Left forelimb (tissue), 1 donor: Measurements from ENCODE around the gene GAD1.

ENCODE experiments used
- DNase-seq: peaks from one replicate; pipeline ENCODE4 v3.0.0-alpha.2; 2018; ENCODE audit warnings: low spot score

The GAD1 gene

DNA sequence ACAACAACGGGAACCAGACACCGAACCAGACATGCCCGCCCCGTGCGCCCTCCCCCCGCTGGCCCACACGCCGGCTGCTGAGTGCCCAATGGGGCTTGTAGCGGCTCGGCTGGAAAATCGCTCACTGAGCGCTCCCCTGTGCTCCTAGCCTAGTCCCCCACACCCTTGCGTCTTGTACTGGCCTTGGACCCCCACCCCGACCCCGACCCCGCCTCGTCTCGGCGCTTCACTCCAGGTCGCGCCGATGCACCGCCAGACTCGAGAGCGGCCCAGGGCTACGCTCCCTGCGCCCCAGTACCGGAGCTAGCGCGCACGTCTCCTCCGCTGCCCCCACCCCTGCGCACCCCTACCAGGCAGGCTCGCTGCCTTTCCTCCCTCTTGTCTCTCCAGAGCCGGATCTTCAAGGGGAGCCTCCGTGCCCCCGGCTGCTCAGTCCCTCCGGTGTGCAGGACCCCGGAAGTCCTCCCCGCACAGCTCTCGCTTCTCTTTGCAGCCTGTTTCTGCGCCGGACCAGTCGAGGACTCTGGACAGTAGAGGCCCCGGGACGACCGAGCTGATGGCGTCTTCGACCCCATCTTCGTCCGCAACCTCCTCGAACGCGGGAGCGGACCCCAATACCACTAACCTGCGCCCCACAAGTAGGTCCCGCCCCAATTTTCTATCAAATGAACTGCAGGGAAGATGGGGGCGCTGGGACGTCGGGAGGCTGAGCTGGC is 1.5 kb downstream of the GAD1 start:
- DNase-seq: no peak

DNA sequence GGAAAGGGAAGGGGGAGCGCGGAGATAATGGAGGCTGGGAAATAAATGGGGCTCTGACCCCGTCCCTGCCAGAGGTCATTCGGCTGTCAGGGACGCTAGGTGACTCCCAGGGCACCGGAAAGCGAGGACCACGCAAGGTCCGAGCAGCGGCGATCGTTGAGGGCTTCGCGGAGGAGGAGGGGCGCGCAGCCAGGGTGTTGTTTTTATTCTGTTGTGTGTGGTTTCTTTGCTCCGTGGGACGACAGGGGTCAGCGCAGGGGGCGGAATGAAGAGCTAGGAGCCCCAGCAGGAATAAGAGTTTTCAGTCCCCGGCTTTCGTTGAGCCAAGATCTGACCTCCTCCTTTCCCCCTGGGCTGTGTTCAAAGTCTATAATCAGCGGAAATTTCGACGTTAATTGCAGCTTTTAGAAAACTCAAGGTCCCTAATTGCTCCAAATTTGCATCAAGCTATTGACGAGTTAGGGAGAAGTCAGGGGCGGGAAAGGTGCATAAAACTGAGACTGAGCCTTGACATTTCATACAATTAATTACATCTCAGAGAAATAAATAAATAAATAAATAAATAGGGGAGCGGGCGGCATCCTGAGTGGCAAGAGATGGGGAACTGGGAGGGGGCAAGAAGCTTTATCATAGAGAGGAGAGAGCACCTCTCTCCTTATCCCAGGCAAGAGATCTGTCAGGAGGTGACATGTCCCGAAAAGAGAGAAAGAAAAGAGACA is 2.2 kb downstream of the GAD1 start:
- DNase-seq: no peak

DNA sequence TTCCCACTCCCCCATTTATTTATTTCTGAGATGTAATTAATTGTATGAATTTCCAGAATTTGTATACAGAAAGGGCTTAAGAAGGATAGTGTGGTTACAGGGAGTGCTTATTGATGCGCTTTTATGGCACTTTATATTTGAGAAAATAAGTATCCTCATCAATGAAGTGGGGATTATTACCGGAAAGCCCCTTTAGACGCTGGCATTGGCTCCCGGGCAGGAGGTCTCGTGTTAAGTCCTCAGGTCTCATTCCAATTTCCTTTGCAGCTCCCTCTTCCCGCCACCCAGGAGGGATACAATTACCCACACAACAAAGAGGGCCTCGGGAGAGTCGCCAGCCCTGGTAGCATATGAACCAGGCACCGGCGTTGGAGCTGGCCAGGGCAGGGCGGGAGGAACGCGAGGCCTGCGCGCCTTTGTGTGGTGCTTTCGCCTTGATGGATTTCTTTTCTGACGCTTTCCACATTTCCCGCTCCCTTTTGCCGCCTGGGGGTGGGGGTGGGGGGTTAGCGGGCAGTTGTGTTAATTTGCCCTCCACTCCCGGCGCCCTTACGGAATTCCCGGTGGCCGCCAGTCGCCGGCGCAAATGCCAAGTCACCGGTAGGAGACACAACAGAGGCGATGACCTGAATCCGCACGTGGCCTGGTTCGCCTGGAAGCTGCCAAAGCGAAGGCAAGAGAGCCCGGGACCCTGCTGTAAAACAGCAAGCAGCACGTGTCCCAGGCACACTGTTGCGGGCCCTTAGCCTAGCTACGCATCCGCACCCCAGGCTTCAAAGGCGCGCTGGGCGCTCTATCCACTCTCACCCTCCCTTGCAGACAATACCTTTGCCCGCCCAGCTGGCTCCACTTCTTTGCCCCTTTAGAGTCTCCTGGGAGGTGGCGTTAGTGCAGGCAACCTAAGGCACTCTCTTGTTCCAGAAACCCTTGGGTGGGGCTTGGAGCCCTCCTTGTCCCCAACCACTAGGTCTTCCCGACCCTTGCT is 3.3 kb downstream of the GAD1 start:
- no peak for DNase-seq

DNA sequence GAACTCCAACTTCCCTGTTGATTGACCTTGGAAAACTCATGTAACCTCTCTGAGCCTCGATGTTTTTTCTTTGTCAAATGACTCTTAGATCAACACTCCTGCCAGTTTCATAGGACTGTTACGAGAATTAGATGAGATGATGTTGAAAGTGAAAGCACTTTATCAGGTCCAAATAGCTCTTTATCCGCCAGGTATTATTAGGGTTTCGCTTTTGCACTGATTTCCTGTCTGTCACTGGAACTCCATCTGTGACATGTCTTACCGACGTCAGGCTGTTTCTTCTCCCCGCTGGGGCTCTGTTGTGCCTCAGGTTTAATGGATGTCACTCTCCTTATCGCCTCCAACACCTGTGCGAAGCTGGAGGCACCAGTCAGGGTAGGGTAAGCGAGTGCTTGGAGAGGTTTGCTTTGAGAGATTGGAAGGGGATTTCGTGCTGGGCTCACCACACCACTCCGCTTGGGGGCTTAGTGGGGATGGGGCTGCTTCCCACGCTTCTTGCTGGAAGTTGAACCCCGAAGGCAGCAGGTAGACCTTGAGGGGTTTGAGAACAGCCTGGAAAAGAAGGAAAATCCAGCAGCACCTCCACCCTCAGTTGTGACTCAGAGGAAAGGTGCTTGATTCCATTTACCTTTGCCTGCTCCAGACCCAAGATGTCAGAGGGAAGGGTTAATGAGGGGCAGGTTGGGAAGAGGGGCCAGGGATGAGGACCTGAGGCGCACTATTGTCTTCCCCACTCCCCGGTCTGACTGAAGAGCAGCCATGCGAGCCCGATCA is 4.3 kb downstream of the GAD1 start:
- DNase-seq: no peak

DNA sequence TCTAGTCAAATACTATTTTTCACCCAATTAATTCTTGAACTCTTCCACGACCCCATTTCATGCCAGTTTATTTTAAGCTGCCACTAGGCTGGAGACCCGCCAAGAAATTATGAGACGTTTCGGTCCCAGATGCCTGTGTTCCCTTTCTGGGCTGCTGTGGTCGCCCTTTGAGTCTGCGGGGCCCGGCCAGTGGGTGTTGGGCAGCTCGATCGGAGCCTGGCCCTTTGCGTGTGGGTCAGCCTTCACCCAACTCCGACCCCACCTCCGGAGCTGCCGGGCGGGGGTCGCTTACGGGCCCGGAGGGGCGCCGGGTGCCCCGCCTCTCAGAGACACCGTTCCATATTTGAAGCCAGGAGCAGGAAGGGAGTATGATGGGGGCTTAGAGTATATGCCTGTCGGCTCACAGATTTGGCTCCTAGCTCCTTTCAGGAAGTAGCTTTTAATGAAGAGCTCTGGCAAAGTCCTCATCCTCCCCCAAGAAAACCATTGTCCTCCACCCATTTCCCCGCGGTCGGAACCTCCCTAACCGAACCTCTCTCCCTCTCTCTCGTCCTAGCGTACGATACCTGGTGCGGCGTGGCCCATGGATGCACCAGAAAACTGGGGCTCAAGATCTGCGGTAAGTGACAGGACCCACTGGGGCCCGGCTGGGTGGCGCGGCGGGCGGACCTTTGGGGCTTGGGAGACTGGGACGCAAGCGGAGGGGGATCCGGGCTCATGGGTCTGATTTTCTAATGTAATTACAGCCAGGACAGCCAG is 5.0 kb downstream of the GAD1 start:
- DNase-seq: no peak

DNA sequence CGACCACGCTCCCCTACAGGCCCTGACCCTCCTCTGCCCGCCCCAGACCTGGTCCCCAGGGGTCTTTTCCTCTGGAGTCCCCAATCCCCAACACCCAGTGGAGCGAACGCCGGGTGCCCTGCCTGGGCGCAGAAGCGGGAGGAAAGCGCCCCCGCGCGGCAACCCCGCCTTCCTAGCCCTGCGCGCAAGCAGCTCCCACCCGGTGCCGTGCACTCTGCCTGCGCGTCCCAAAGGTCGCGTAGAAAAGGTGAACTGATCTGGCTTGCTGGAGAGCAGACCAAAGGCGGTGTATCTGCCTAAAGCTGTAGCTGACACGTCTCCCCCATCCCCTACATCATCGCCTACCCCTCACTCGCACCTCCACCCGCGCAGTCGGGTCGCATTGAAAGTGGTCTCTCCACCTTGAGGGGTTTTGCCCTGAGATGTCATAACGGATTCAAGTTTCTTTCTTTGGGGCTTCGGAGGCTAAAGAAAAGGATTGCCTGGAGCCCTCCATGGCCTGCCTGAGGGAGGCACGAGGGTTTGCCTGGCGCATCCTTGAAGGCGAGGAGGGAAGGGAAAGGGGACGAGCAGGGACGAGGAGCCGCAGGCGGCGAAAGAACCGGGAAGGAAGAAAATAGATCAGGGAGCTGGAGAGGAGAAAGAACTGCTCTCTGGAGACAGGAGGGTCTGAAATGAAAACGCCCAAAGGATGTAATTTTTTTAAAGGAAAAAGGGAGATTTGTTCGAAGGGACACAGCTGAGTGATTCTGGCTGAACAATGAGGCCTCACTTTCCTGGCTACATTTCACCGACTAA is 5.8 kb downstream of the GAD1 start:
- no peak for DNase-seq

DNA sequence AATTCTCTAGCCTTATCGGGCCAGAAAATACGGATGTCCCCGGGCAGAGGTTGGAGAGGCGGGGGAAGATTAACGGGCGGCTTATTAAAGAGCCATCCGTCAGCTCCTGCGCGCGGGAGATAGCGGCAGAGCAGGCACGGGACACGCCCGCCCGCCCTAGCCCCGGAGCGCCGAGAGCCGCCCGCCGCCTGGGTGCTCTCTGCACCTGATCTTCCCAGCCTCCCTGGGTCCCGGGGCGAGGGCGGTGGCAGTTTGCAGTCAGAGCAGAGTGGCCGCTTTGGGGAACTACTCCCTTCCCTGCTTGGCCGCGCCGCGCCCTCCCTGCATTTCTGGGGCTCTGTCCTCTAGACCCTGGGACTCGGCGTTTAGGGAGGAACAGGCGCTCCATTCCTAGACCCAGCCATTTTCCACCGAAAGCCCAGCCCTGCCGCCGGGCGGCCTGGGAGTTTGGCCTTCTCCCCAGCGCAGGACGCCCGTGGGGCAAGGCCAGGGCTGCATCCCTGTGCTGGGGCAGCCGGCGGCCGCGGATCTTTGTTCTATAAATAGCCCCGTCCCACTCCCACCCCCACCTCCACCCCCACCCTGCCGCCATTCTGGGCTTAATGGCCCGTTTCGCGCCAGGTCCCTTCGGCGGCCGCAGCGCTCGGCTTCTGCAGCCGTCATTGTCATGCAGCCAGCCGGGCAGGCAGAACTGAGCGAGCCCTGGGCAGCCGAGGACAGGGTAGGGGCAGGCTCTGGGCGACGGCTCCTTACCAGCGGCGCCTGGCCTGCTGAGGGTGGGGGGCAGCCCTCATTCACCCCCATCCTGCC is 6.6 kb downstream of the GAD1 start:
- no peak for DNase-seq

DNA sequence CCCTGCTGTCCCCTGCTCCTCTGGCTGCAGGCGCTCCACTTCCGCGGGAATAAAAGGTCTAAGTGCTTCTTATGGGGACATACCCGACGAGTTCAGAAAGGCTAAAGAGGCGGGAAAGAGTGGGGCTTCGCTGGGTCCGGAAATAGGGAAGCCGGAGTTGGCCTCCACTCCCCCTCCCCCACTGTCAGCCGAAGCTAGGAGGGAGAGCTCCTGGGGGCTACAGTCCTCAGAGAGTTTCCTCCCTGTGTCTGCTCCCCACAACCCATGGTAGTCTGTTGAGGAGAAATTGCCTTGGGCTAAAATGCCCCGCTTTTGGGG is 7.2 kb downstream of the GAD1 start:
- DNase-seq: no peak

DNA sequence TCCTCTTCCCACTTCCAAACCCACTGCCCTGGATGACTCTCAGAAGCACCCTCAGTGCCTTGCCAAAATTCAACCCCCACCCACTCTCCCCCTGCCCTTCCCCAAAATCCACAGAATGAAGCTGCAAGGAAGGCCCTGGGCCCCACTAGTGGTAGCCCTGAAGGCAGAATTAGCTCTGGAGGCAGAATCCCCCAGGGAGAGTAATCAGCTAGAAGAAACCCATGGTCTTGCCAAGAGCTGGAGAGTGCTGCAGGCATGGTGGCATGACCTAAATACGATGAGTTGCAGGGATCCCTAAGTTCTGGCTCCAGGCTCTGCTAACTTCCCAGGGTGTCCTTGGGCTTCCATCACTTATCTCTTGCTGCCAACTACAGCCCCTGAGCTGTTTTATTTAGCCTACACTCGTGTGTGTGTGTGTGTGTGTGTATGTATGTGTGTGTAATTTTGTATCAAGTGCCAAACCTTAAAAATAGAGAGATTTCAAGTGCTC is 7.9 kb downstream of the GAD1 start:
- no peak for DNase-seq

DNA sequence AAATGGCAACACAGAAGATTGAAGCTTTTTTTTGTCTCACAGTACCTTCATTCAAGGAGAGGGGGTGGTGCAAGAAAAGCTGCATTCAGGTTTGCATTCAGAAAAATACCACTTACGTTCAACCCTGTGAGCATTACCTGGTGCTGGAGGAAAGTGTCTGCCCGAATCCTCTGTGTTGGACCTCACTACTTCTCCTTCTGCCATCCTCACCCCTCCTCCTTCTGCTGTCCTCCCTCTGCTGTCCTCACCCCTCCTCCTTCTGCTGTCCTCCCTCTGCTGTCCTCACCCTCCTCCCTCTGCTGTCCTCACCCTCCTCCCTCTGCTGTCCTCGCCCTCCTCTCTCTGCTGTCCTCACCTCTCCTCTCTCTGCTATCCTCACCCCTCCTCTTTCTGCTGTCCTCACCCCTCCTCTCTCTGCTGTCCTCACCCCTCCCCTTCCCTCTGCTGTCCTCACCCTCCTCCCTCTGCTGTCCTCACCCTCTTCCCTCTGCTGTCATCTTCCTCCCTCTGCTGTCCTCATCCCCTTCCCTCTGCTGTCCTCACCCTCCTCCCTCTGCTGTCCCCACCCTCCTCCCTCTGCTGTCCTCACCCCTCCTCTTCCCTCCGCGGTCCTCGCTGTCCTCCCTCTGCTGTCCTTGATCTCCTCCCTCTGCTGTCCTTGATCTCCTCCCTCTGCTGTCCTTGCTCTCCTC is 11.3 kb downstream of the GAD1 start:
- DNase-seq: no peak

DNA sequence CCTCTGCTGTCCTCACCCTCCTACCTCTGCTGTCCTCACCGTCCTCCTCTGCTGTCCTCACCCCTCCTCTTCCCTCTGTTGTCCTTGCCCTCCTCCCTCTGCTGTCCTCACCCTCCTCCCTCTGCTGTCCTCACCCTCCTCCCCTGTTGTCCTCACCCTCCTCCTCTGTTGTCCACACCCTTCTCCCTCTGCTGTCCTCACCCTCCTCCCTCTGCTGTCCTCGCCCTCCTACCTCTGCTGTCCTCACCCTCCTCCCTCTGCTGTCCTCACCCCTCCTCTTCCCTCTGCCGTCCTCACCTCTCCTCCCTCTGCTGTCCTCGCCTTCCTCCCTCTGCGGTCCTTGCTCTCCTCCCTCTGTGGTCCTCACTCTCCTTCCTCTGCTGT is 11.8 kb downstream of the GAD1 start:
- no peak for DNase-seq

DNA sequence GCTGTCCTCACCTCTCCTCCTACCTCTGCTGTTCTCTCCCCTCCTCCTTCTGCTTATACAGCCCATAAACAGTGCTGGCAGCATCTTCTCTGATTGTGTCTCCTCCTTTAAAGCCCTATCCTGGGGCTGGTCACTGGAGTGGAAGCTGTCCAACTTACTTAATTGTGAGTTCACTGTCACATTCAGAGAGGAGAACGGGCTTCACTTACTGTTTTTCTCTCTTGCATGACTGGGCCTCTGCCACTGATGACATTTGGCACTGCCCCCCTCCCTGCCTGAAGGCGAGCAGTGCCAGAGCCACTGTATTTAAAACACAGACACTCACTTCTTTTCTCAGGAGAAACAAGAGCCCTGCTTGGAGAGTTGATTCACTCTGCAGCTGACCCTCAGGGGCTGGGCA is 12.3 kb downstream of the GAD1 start:
- DNase-seq: no peak

DNA sequence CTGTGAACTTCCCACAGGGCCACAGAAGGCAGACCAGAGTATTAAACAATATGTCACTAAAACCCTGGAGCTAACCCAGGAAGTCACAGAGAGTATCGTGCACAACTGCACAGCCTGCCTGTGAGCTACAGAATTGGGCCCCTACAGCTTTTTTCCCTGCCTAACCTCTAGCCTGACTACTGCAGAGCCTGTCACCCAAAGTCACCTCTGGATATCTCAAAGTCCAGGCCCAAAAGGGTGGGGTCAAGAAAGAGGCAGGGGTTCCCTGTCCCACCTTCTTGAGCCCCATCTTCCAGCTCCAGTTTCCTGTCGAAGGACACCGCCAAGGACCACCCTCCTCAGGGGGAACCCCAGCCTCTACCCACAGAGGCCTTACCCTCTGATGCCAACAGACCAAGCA is 13.5 kb downstream of the GAD1 start:
- no peak for DNase-seq

DNA sequence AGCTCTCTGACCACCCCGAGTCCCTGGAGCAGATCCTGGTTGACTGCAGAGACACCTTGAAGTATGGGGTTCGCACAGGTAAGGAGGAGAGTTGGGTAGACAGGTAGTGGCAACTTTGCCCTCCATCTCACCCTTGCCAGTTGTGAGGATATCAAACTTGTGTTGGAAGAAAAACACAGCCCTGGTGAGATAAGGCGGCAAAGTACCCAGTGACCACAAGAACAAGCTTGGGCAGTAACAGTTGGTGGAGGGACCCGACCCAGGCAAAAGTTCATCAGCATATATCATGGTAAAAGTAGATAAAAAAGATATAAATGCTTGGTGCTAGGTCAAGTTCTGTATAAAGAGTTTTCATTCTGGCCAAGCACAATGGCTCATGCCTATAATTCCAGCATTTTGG is 14.4 kb downstream of the GAD1 start:
- DNase-seq: no peak

DNA sequence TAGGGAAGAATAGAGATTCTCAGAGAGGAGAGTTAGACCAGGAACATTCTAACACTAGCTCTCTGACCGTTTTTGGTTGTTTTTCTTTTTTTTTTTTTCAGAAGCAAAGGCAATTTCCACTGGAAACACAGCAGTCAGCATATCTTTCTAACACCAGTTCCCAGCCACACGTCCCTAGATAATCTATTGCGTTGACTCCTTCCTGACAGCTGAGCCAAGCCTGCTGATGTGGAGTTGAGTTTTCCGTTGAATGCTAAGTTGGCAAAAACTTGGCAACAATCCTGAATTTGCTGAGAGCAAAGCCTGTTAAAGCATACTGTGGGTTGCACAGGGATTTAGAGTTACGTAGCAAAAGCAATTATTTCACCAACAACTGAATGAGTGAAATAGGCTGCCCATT is 19.3 kb downstream of the GAD1 start:
- DNase-seq: no peak

DNA sequence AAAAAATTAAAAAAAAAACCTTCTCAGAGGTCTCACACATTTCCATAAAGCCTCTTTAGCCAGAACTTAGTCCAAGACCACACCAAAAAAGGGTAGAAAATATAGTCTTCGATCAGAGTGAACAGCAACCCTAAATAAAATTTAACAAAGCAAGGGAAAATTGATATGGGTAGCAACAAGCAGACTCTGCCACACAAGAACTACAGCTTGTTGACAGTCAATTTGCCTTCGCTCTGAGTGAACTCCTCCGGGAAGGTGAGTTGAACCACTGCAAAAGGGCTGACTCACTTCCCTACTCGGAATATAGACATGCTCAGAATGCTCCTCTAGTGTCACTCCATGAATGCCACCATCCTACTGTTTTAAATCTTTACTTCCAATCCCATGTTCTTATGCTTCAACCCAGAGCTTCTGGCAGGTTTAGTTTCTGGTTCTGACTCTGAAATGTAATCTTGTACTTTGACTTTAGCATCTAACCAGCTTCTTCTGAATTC is 24.1 kb downstream of the GAD1 start:
- DNase-seq: no peak

DNA sequence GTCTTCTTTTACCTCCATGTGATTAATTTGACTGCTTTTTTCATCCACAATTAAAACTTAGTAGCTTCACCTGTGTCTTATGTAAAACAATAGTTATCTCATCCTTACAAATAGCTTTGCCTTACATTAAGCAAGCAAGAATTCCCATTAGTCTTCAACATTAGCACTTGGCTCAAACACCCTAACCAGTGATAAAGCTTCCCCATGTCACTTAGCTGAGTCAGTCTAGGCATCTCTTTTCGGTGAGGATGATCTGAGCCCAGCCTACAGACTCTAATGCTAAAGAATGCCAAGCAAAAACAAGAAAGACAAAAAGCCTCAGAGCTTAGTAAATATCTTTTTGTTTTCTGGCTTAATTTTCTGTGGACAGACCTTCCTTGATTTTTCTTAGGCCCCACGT is 26.1 kb downstream of the GAD1 start:
- no peak for DNase-seq

DNA sequence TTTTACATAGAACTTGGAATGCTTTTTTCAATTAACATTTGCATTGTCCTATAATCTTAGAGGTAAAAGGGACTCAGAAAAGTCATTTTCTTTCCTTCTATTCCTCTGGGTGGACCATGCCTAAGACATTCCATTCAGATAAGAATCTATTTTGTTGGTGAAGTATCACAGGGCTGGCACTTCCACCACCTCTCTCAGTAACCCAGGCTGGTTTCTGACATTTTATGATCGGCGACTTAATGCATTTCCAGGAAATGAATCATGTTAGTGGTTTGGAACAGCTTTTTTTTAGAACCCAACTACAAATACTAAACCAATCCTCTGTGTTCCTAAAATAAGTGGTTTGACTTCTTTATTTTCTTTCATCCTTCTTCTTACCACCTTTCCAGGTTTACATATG is 27.0 kb downstream of the GAD1 start:
- DNase-seq: no peak

DNA sequence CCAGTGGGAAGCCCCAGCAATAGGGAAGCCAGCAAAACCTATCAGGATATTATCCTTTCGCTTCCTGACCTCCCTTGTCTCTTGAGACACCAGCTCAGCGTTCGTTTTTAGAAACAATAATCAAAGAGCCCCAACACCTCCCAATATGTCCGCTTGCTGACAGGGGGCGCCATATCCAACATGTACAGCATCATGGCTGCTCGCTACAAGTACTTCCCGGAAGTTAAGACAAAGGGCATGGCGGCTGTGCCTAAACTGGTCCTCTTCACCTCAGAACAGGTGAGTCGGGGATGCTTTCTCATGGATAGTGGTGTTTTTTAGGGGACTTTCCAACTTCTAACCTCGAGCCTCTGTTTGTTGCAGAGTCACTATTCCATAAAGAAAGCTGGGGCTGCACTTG is 28.7 kb downstream of the GAD1 start:
- no peak for DNase-seq
